ENCODE measurements around the gene OR7C2.
"Not testable (repeated sequence)": the region's sequence is repeated elsewhere in the genome, so short reads cannot be mapped to it uniquely, and the experiment has no call there.

The OR7C2 gene

GRCh38 chr19:14941189-14941588 is at the start of gene OR7C2:
Gene OR7C2 (plus strand): TSS chr19:14941489. CDS start chr19:14941489, 0 bp downstream.
- DNase-seq, result no peak

GRCh38 chr19:14901675-14902260 is 39.5 kb upstream of the OR7C2 start:
- no peak for DNase-seq

GRCh38 chr19:14906711-14907110 is 34.6 kb upstream of the OR7C2 start:
- DNase-seq, result no peak

GRCh38 chr19:14915116-14915515 is 26.2 kb upstream of the OR7C2 start:
- peak; percentile 90 for DNase-seq

- DNase-seq, result no peak
Observed at GRCh38 chr19:14916848-14917247, 24.4 kb upstream of the OR7C2 start.

GRCh38 chr19:14933506-14933905 is 7.8 kb upstream of the OR7C2 start:
- DNase-seq, result no peak

- no peak for DNase-seq
Observed at GRCh38 chr19:14940266-14940665, 1.0 kb upstream of the OR7C2 start.

- DNase-seq, result no peak
Observed at GRCh38 chr19:14943601-14944000, 2.3 kb downstream of the OR7C2 start.

GRCh38 chr19:14944456-14944855 is 3.2 kb downstream of the OR7C2 start:
- no peak for DNase-seq

- DNase-seq, result not testable (repeated sequence)
Observed at GRCh38 chr19:14949413-14949812, 8.1 kb downstream of the OR7C2 start.

- no peak for DNase-seq
Observed at GRCh38 chr19:14949876-14950275, 8.6 kb downstream of the OR7C2 start.

- no peak for DNase-seq
Observed at GRCh38 chr19:14950421-14950820, 9.1 kb downstream of the OR7C2 start.

GRCh38 chr19:14952767-14953166 is 11.5 kb downstream of the OR7C2 start:
- no peak for DNase-seq

- DNase-seq, result no peak
Observed at GRCh38 chr19:14954071-14954655, 12.9 kb downstream of the OR7C2 start.

- DNase-seq, result no peak
Observed at GRCh38 chr19:14957464-14957863, 16.2 kb downstream of the OR7C2 start.

GRCh38 chr19:14959263-14959662 is 18.0 kb downstream of the OR7C2 start:
- no peak for DNase-seq

- no peak for DNase-seq
Observed at GRCh38 chr19:14961956-14962685, 20.8 kb downstream of the OR7C2 start.

GRCh38 chr19:14968247-14968646 is 27.0 kb downstream of the OR7C2 start:
- DNase-seq, result no peak

- no peak for DNase-seq
Observed at GRCh38 chr19:14971474-14971873, 30.2 kb downstream of the OR7C2 start.

- DNase-seq, result no peak
Observed at GRCh38 chr19:14972676-14973075, 31.4 kb downstream of the OR7C2 start.

GRCh38 chr19:14974488-14974887 is 33.2 kb downstream of the OR7C2 start:
- DNase-seq, result no peak

GRCh38 chr19:14977128-14977527 is 35.8 kb downstream of the OR7C2 start:
- no peak for DNase-seq

- no peak for DNase-seq
Observed at GRCh38 chr19:14978161-14978776, 37.0 kb downstream of the OR7C2 start.

Measured in NCI-H2171 treated with DMSO at 0.1 percent for 48 hours (cell line).